Vagina (tissue), 2 donors: Measurements from ENCODE around the gene PNMA5.

ENCODE experiments used
- POLR2A ChIP-seq, 2 donors: fragments of 450-650 bp; IDR thresholded peaks; one replicate each; pipeline ENCODE4 v1.6.1; 2017; ENCODE audit warnings: antibody characterized with exemption in 2 of 2, mild to moderate bottlenecking in 2 of 2, moderate library complexity in 2 of 2
- TF ChIP-seq, protein P1 (sequence below), 3 experiments: fragments of 450-650 bp in 2 of 3; fragments of 200-600 bp in 1 of 3; sonication (generic) in 1 of 3; IDR thresholded peaks; one replicate each; pipeline ENCODE4 v1.5.1; 2017 to 2019; ENCODE audit warnings: antibody characterized with exemption in 3 of 3, mild to moderate bottlenecking in 2 of 3, moderate library complexity in 2 of 3

DNA sequence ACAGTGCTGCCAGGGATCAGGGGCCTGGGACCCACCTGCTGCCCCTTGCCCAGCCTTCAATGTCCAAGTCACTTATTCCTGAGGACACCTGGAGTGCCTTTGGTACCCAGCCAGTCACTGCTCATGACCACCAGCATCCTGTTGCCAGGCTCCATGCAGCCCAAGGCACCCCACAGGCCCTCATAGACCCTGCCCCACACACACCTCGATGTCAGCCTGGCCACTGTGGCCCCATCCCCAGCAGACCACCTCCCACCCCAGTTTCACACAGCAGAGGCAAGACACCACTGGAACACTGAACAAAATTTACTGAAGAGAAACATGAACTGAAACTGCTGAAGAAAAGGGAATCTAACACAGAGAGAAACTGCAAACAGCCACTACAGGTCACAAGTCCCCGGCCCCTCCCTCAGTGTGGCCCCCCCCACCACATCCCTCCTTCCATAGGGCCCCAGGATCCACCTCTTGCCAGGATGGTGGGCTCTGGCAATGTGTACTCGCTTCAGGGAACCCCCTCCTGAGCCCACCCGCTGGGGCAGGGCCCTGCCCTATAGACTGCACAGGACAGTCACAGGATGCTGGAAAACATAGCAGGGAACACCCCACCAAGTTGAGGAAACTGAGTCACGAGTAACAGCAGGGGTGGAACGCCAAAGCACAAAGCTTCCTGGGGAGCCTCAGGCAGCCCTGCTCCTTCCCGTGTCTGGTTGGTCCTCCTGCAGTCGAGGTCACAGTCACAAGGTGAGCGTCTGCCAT, 5.2 kb downstream of the PNMA5 start:
- TF ChIP-seq, protein P1, sequence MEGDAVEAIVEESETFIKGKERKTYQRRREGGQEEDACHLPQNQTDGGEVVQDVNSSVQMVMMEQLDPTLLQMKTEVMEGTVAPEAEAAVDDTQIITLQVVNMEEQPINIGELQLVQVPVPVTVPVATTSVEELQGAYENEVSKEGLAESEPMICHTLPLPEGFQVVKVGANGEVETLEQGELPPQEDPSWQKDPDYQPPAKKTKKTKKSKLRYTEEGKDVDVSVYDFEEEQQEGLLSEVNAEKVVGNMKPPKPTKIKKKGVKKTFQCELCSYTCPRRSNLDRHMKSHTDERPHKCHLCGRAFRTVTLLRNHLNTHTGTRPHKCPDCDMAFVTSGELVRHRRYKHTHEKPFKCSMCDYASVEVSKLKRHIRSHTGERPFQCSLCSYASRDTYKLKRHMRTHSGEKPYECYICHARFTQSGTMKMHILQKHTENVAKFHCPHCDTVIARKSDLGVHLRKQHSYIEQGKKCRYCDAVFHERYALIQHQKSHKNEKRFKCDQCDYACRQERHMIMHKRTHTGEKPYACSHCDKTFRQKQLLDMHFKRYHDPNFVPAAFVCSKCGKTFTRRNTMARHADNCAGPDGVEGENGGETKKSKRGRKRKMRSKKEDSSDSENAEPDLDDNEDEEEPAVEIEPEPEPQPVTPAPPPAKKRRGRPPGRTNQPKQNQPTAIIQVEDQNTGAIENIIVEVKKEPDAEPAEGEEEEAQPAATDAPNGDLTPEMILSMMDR (IDR thresholded peaks at IDR 0.05), result no peak
- TF ChIP-seq POLR2A (IDR thresholded peaks at IDR 0.05), result no peak
